IPS-NIHi11 (cell line): ENCODE measurements around the gene VRK1.

Experiments
- DNase-seq: peaks from one replicate; pipeline ENCODE4 v3.0.0; 2012; ENCODE audit warnings: mixed read lengths, low spot score

VRK1 gene

DNA sequence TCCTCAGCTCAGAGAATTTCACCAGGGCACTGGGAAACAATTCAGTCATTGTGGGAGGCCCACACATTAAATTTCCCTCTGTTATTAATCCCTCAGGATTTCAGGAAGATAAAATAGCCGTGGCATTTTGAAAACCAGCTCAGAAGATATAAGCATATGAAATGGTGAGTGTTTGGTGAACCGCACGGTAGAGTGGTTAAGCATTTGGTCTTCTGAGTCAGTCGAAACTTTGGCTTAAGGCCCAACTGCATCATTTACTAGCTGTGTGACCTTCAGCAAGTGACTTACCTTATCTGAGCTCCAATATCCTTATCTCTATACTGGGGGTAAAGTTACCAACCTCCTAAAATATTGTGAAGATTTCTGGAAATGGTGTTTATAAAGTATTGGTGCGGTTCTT lies 5.2 kb upstream of the VRK1 start:
- DNase-seq, result no peak

DNA sequence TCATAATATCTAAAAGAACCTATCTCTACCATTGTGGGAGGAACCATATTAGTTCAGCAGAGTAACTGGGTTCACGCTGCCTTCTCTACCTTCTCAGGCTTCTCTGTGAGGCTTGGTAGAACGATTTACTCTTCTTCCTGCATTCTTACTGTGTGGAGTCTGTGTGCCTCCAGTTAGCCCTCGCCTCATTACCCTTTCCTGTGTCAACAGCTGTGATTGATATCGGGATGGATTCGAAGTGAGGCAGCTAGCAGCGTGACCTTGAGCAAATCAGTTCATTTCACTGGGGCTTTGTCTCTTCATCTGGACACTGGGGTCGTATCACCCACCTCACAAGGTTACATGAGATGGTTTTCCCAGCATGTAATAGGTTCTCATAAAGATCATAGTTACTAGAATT lies 4.6 kb upstream of the VRK1 start:
- no peak for DNase-seq

DNA sequence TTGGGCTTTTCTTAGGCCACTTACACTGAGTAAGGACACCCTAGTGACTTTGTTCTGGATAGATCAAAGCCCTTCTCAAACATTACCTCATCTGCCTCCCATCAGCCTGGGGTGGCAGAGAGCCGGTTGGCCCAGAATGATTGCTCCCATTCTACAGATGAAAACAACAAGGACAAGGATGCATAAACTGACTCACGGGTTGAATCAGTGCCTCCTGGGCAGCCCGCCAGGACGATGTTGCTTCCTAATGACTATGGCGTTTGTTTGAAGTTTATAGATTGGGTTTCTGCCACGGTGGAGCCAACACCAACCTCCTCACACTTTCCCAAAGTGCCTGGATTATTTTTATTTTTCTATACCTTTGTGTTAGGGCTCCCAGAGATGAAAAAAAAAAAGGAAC lies 3.6 kb upstream of the VRK1 start:
- no peak for DNase-seq

DNA sequence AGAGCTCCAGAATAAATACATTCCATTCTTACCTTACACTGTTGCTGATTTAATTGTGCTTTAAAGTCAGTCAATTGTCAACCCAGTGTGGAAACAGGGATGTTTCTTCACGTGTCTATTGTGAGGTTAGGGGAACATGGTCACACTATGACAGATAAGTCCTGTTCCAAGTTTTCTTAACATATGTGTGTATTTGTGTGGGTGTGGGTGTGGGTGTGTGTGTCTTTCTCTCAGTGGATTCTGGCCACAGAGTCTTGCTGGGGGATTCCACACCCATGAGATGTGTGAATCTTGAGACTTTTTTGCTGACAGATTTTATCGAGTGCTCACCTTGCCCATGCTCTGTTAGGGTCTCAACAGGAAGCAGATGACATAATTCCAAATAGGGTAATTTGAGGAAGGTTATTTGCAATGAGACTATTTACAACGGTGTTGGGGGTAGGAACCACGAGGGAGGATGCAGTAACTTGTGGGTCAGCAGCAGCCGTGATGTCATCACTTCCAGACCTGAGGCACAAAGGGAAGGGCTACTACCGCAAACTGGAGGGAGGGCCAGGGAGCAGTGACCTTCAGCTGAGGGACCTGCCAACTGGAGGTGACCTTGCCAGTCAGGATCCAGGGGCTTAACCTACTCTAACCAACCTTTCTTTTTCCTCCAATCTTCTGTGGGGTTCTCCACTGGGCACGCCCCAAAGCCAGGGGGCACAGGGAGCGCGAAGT lies 1.9 kb upstream of the VRK1 start:
- DNase-seq, result no peak

DNA sequence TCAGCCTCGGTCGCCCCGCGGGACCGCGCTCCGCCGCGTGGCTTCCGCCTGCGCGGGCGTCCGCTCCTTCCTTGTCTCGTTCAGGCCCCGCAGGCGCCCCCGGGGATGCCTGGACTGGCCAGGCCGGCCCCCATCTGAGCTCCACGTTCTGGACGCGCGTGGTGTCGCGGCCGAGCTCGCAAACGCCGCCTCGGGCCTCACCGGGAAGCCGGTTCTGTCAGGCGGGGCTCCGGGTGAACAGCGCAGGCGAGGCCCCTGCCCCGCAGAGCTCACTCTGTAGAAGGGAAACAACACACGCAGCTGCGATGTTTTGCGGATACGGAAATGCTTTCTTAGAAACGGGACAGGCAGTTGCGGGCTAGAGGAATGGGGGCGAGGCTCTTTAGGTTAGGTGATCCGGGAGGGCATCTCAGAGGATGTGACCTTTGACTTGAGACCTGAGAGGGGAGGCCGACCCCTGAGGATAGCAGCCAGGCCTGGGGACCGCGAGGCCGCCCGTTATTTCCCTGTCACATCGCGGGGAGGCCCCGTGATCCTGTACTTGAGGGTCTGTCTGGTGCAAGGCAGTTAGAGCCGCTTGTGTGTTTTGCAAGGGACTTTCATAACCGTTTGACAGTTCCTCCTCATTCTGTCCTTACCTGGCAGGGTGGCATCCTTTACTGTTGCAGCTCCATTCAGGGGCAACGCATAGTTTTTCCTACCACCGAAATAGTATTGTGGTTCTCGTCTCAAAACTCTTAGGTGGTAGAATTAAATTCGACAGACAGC lies 584 bp downstream of the VRK1 start:
- peak; percentile 26 for DNase-seq

DNA sequence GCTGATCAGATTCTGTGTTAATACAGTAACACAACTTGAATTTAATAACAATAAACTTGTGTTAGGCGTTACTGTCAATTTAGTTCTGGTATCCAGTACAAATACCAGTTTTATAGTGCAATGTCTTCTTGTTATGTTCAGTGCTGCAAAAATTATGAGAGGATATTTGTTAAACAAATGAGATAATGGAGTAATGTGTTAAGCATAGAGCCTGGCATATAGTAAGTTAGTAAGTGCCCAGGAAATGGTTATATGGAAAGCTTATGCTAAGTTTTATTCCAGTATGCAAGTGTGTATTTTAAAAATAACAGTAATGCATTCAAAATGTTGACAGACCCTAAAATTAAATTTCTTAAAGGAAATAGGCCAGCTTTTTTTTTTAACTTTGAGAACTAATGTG lies 1.8 kb downstream of the VRK1 start:
- no peak for DNase-seq

DNA sequence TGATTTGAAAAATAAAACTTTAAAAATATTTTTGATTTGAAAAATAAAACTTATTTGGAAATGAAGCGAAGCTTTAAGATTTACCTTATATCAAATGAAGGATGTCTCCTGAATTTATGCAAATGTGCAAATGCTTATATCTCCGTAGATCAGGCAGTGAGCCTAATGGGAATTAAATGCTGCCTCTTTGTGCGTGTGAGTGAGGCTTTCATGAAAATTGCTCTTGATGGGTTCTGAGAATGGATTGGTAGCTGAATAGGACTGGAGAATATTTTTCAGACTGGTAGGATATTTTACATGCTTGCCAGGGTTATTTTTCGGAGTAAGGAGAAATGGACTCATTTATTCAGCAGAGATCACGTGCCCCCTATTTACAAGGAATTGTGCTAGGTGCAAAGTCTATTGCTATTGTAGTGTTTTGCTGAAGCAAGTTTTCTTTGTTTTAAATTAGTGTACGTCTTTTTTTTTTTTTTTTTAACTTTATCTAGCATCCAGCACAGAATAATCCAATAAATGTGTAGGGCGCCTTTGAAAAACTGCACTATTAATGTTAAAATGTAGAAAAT lies 2.4 kb downstream of the VRK1 start:
- no peak for DNase-seq

DNA sequence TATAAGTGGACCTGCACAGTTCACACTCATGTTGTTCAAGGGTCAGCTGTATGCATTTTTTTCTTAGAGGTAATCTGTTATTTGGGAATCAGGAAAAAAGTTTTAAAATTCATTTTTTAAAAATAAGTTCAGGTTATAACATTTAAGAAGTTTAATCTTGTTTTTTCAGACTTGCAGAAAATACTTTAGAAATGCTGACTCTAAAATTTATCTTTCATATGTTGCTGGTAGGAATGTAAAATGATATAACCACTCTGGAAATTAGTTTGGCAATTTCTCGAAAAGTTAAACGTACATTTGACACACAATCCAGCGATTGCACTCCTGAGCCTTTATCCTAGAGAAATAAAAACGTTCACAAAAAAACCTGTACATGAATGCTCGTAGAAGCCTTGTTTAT lies 4.7 kb downstream of the VRK1 start:
- DNase-seq, result no peak

DNA sequence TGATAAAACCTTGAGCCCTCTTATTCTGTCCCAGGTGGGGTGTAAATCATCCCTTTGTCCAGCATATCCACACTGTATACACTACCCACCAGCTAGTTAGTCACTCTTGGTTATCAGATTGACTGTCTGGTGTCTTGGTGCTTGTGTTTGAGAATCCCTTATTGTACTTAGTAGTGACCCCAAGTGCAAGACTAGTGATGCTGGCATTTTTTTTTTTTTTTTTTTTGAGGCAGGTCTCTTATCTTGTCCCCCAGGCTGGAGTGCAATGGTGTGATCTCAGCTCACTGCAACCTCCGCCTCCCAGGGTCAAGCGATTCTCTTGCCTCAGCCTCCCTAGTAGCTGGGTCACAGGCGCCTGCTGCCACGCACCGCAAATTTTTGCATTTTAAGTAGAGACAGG lies 5.8 kb downstream of the VRK1 start:
- no peak for DNase-seq

DNA sequence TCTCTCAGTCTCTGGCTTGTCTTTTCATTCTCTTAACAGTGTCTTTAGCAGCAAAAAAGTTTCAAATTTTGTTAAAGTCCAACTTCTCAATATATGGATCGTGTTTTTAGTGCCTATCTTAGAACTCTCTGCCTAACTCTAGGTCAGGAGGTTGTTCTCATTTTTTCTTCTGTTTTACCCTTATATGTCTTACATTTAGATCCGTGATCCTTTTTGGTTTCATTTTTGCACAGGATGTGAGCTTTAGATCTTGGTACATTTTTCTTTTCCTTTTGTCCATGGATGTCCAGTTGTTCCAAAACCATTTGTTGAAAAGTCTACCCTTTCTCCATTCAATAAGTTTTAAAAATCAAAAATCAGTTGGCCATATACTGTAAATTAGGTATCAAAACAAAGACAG lies 6.8 kb downstream of the VRK1 start:
- DNase-seq, result no peak

DNA sequence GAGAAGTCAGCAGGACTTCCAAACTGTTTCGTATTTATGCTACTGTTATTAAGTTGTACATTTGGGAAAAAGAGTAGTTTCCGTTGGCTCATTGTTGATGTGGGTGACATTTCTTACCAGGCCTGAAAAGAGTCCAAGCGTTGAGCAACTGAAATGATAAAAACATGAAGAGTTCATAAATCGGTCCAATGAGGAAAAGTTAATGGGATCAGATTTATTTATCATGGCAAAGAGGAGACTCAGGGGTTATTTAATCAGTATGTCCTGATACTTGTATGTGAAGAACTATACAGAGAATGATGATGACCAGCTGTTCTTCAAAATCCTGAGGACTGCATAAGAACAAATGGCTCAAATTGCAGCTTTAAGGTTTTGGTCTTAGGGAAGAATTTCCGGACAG lies 7.7 kb downstream of the VRK1 start:
- DNase-seq, result no peak

DNA sequence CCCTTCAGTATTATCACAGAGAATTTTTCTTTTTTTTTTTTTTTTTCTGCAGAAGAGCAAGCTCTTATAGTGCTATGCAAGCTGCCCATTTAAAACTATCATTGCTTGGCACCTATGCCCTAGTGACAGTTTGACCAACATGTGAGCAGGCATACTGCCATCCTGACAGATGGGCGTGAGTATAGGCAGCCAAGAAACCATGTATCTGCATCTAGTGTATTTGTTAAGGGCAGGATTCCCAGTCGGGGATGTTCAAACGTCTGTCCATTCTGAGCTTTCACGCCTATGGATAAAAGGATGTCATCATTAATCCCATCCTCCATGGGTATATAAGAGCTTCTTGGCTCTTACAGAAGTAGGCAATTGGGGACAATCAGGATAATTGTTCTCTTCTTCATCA lies 8.8 kb downstream of the VRK1 start:
- DNase-seq, result no peak

DNA sequence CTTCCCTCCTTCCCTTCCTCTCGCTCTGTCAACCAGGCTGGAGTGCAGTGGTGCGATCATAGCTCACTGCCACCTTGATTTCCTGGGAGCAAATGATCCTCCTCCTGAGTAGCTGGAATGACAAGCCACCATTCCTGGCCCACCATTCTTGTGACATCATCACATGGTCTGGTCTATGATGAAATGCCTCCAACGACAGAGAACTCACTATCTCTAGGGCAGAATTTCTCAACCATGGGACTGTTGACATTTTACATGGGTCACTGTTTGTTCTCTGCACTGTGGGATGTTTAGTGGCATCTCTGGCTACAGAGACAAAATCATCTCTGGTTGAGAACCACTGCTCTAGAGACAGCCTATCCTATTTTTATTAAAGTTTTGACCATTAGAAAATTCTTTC lies 9.7 kb downstream of the VRK1 start:
- no peak for DNase-seq

DNA sequence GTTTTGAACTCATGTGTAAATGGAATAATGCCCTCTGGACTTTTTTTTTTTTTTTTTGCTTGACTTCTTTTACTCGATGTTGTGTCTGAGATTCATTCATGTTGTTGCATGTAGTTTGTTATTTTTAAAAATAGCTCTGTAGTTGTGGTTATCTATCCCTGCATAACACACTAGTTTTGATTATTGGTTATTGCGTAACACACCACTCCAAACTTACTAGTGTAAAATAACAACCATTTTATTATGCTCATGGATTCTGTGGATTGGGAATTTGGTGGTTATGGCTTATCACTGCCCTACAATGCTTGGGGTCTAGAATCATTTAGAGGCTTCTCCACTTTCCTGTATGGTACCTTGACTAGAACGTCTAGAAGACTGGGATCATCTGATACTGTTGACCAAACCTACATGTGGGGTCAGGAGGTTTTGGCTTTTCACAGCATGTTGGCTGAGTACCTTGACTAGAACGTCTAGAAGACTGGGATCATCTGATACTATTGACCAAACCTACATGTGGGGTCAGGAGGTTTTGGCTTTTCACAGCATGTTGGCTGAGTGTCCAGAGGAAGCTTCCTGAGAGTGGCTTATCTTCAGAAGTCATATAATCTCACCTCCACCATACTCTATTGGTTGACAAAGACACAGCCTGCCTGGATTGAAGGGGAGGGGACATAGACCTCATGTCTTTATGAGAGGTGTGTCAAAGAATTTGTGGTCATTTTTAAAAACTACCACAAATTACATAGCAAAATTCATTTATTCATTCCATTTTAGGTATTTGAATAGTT lies 11.6 kb downstream of the VRK1 start:
- DNase-seq, result no peak

DNA sequence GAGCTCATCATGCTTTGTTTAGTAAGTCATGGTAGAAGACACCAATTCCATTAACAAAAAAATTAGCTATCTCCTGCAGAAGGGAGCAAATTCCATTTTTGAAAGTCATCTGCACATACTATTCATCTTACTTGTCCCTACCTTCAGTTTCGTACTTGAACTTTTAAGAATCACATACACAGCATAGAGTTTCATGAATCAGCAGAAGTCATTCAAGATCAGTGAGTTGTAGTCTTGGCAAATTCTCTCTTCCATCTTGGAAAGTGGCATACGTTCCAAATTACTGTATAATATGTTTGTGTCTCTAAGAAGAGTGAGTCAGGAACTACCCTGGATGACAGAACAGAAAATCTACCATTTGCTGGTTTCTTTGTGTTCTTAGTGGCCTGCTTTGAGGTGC lies 14.1 kb downstream of the VRK1 start:
- no peak for DNase-seq

DNA sequence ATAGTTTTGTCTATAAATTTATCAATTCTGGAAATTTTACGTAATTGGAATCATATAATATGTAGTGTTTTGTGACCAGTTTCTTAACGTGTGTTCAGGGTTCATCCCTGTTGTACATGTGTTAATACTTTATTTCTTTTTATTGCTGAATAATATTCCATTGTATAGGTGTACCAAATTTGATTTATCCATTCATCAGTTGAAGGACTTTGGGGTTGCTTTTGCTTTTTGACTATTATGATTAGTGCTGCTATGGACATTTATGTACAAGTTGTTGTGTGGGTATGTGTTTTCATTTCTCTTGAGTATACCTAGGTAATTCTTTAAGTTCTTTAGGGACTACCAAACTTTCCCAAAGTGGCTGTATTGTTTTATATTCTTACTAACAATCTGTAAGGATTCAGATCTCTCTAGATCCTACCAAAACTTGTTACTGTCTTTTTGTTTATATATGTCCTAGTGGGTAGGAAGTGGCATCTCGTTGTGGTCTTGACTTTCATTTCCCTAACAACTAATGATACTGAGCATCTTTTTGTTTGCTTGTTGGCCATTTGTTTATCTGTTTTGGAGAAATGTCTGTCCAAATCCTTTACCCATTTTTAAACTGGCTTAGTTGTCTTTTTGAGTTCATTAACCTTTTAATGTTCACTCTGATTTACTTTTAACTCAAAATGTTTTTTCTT lies 14.9 kb downstream of the VRK1 start:
- DNase-seq, result no peak

DNA sequence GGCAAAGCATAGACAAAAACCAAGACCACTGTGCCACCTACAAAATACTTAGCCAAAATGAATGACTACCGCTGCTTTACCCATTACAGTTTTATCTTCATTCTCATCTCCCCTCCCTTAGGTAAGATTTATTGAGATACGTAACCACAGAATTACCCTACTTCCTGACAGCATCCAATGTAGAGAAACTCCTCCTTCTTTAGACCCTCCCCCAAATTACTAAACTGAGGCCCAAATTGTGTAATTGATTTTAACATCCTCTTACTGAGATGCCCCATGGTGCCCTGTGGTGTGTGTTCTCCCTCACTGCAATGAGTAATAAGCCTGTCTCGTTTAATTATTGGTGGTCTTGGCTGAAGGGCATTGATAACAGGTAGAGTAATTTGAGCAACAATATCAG lies 19.1 kb downstream of the VRK1 start:
- no peak for DNase-seq

DNA sequence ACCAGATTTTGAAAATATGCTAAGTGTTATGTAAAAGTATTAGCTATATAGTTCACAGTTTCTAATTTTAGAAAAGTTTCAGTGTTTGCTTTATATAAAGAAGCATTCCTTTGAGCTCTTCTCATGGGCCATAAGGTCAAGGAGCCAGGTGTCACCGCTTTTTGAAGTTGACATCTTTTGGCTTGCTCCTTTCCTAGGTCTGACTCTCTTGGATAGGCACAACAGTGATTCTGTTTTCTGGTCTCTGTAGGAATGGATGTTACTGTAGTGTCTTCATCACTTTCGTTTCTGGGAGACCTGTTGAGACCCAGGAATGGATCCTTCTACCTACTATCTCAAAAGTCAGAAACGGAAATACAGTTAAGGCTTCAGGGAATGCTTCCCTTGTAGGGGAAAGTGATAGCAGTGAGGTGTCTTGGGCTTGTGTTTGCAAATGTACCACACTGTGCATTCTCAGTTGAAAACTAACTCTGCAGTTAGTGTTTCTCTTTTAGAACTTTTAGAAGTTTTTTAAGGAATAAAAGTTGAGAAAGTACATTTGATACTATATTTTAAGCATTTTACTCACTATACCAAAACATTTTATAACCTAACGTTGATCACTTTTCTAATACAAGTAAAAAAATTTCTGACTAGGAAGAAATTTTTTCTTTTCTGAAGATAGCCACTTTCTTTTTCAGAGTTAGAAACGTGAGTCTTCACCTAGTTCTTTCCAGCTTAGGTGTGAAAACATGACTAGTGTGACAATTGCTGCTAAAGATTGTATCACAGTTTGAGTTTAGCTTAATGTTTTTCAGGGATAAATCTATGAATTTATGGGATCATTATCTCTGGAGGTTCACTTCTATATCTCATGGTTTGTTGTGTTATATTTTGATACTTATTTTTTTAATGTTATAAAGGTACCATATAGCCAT lies 20.8 kb downstream of the VRK1 start:
- no peak for DNase-seq

DNA sequence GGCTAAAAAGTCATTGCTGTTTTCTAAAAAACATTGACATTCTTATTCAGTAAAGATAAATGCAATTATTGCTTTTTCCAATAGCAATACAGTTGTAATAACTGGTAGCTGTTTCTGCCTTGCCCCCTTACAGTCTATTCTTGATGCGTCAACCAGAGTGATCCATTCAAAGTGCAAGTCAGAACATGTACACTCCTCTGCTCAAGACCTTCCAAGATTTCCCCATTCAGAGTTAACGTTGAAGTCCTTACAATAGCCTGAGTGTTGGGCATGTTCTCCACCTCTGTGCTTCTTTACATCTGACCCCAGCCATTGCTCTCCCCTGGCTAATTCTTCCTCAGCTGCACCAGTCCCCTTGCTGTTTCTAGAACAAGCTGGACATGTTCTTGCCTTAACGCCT lies 24.3 kb downstream of the VRK1 start:
- DNase-seq, result no peak

DNA sequence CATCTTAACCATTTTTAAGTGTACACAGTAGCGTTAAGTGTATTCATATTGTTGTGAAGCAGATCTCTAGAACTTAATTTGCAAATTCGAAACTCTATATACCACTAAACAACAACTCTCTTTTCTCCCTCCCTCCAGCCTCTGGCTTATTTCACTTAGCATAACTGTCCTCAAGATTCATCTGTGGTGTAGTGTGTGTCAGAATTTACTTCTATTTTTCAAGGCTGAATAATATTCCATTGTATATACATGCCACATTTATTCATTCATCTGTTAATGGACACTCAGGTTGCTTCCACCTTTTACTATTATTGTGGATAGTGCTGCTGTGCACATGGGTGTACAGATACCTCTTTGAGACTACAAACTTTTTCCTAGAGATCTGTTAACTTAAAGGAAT lies 26.5 kb downstream of the VRK1 start:
- no peak for DNase-seq

DNA sequence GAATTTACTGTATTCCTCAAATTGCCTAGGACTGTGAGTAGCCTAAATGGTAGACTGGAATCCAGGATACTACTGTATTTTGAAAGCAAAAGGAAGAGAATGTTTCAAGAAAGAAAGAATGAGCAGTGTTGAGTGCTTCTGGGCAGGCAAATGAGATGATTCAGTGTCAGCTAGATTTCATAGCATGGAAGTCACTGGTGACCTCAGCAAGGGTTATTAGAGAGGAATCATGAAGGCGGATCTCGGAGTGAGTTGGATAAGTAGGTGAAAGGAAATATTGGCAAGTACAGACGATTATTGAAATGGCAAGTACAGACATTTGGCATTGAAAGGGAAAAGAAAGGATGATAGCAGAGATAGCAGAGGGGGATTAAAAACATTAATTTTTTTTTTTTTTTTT lies 27.1 kb downstream of the VRK1 start:
- DNase-seq, result no peak
